Measurements from ENCODE around the gene PTGFRN. TPM values are rescaled to one million over a fixed set of nuclear protein-coding genes. Genes with fewer than 3 reads are reported as not detected.

PTGFRN gene
- total and polyA plus RNA-seq, 2 of the 4 experiments (the other 2 are of a cell fraction), result 0.90 to 1.1 TPM

GRCh38 chr1:116948046-116948445, 38.3 kb downstream of the PTGFRN start:
- peaks cover 4% of the 10 kb centered on the region; the same call in 1 of the 2 replicates for H3K27me3 ChIP-seq (ENCODE audit: control insufficient read depth, insufficient read depth, low read length)
- dilution Hi-C loops (cut with HindIII; ENCODE audit: low sequenced_read_pairs, unreplicated experiment), result no loop called here
- no peak overlapping the region for H3K4me2 ChIP-seq (ENCODE audit: low read depth, low read length)
- ChIA-PET POLR2A (ENCODE audit: unreplicated experiment) (interaction anchor here (0.6 kb wide), 1 partner anchor 1064 kb away, joined by 4 read pairs; no protein-coding TSS in a partner anchor), CTCF (no interaction called here)
- no peaks in the 10 kb centered on the region for H3K9me3 ChIP-seq (ENCODE audit: control insufficient read depth, insufficient read depth, low read length)
- intact Hi-C loops (cut with micrococcal nuclease), result no loop called here
- BruUV-seq (replicated peaks), result no TSS peak
- no peaks in the 10 kb centered on the region for H3K79me1 ChIP-seq (ENCODE audit: low read depth in 1 of 2, low read length in 2 of 2)
- ATAC-seq (ENCODE audit: low read depth), result no peak
- in situ Hi-C loops (cut with MboI; ENCODE audit: low sequenced_read_pairs), result no loop called here
- TF ChIP-seq CEBPB (IDR thresholded peaks at IDR 0.05; ENCODE audit: low read depth, low read length) (no peak), CTCF (conservative IDR thresholded peaks at IDR 0.05; ENCODE audit: low read depth, low read length) (no peak), RCOR1 (IDR thresholded peaks at IDR 0.05; ENCODE audit: insufficient replicate concordance, low read length) (no peak), FOS (IDR thresholded peaks at IDR 0.05; ENCODE audit: low read depth, low read length) (no peak), NFE2L2 (IDR thresholded peaks at IDR 0.05; ENCODE audit: low read depth, low read length) (no peak), MXI1 (IDR thresholded peaks at IDR 0.05; ENCODE audit: borderline replicate concordance, low read depth, low read length) (no peak), BHLHE40 (IDR thresholded peaks at IDR 0.05; ENCODE audit: low read depth, low read length) (no peak)
- TF ChIP-seq, protein P1, sequence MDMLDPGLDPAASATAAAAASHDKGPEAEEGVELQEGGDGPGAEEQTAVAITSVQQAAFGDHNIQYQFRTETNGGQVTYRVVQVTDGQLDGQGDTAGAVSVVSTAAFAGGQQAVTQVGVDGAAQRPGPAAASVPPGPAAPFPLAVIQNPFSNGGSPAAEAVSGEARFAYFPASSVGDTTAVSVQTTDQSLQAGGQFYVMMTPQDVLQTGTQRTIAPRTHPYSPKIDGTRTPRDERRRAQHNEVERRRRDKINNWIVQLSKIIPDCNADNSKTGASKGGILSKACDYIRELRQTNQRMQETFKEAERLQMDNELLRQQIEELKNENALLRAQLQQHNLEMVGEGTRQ (IDR thresholded peaks at IDR 0.05; ENCODE audit: low read depth, low read length), result no peak
- H3K4ac ChIP-seq (ENCODE audit: low read depth, low read length), result no peak overlapping the region
- no peak overlapping the region for H2BK120ac ChIP-seq (ENCODE audit: low read depth, low read length)
- no peak overlapping the region for H2BK20ac ChIP-seq (ENCODE audit: low read depth, low read length)
- no peak overlapping the region for H2AK9ac ChIP-seq (replicated peaks; ENCODE audit: low read depth, low read length, poor library complexity)
- H2BK15ac ChIP-seq (ENCODE audit: low read depth, low read length), result no peak overlapping the region
- no peak overlapping the region for H3K9ac ChIP-seq (ENCODE audit: low read depth, low read length)
- no peaks in the 10 kb centered on the region for H3K9me1 ChIP-seq (ENCODE audit: insufficient read depth, low read length)
- no peaks in the 10 kb centered on the region for H3K4me1 ChIP-seq (ENCODE audit: control insufficient read depth, insufficient read depth, low read length)
- no peak overlapping the region for H4K5ac ChIP-seq (ENCODE audit: low read depth, low read length)
- no peak overlapping the region for H4K91ac ChIP-seq (ENCODE audit: insufficient read depth, low read depth, low read length)
- H2AK5ac ChIP-seq (ENCODE audit: low read depth, low read length), result no peak overlapping the region
- H3K23ac ChIP-seq (ENCODE audit: low read depth, low read length), result no peak overlapping the region
- no peaks in the 10 kb centered on the region for H3K36me3 ChIP-seq (ENCODE audit: control insufficient read depth, insufficient read depth, low read length)
- H4K20me1 ChIP-seq (ENCODE audit: insufficient read depth, low read length), result no peaks in the 10 kb centered on the region
- no peak overlapping the region for H2AFZ ChIP-seq (replicated peaks; ENCODE audit: low read length, poor library complexity)
- no peak overlapping the region for H3K4me3 ChIP-seq (ENCODE audit: insufficient read depth, low read depth, low read length)
- H3K56ac ChIP-seq (ENCODE audit: extremely low read depth, insufficient read depth, low read length), result no peak overlapping the region
- no peak overlapping the region for H3K27ac ChIP-seq (ENCODE audit: insufficient read depth, low read length)
- no peak overlapping the region for H2BK5ac ChIP-seq (ENCODE audit: low read depth, low read length, poor library complexity, severe bottlenecking)
- WGBS, 2 experiments (ENCODE audit: extremely low coverage in 2 of 2, insufficient read length in 1 of 2), result no CpG with 5 or more reads among the region's 5 CpGs
- no peak overlapping the region for H3K18ac ChIP-seq (ENCODE audit: low read depth, low read length)
- no peak for DNase-seq
- H4K8ac ChIP-seq (ENCODE audit: low read depth in 2 of 2, low read length in 2 of 2), result no peak overlapping the region
- H3K14ac ChIP-seq (replicated peaks; ENCODE audit: low read depth, low read length), result no peak overlapping the region
